ENCODE measurements around the gene ARHGAP29.
"Not testable (repeated sequence)": the region's sequence is repeated elsewhere in the genome, so short reads cannot be mapped to it uniquely, and the experiment has no call there.

ARHGAP29 gene

DNA sequence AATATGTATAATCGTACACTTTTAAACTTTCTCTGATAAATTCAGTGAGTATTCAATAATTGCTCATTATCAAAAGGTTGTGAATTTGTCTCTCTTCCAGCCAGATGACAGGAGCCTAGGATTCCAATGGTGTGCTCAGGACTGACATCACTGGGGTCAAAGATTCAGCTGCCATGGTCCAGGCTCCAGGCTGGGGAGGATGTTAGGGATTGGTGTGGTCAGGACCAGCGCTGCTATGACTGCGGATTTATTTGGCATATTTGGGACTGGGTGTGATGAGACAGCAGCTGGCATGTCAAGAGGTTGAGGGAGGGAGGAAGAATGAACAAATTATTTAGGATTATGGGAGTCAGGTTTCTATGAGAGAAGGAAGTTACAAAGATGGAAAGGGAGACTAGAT lies 68.3 kb downstream of the ARHGAP29 start:
- no peak for DNase-seq

DNA sequence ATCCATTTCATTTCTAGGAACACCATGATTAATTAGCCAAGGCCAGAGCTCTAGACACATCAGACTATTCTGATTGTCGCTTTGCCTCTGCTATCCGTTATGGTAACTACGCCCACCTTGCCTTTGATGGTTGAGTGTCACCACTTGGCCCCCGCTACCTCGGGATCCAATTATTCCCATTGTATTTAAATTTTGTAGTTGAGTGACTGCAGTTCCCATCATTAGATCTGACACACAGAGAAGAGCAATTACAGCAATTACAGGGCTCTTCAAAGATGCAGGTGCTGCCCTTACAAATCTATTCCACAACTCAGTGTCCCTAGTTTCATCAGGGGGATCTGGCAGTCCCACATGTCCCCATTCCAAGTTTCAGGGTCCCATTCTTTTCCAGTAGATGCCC lies 71.5 kb downstream of the ARHGAP29 start:
- DNase-seq = no peak

DNA sequence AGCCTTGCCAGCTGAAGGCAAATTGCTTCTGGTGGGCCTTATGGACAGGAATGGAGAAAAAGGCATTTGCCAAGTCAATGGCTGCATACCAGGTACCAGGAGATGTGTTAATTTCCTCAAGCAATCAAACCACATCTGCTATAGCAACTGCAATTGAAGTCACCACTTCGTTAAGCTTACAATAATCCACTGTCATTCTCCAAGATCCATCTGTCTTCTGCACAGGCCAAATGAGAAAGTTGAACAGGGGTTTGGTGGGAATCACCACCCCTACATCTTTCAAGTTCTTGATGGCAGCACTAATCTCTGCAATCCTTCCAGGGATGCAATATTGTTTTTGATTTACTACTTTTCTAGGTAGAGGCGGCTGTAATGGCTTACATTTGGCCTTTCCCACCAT lies 72.5 kb downstream of the ARHGAP29 start:
- not testable (repeated sequence) for DNase-seq

DNA sequence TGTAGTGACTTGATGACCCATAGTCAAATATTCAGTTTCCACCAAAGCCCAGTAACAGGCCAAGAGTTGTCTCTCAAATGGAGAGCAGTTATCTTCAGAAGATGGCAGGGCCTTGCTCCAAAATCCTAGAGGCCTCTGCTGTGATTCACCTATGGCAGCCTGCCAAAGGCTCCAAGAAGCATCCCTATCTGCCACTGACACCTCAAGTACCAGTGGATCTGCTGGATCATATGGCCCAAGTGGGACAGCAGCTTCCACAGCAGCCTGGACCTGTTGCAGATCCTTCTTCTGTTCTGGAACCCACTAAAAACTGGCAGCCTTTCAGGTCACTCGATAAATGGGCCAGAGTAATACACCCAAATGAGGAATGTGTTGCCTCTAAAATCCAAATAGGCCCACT lies 73.3 kb downstream of the ARHGAP29 start:
- not testable (repeated sequence) for DNase-seq

DNA sequence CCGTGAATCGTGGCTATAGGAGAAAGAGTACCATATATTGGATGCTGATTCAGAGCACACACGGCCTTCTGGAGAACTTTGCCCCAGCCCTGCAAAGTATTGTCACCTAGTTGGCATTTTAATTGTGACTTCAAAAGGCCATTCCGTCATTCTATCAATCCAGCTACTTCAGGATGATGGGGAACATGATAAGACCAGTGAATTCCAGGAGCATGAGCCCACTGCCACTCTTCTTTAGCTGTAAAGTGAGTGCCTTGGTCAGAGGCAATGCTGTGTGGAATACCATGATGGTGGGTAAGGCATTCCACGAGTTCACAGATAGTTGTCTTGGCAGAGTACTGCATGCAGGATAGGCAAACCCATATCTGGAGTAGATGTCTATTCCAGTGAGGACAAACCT lies 74.1 kb downstream of the ARHGAP29 start:
- not testable (repeated sequence) for DNase-seq

DNA sequence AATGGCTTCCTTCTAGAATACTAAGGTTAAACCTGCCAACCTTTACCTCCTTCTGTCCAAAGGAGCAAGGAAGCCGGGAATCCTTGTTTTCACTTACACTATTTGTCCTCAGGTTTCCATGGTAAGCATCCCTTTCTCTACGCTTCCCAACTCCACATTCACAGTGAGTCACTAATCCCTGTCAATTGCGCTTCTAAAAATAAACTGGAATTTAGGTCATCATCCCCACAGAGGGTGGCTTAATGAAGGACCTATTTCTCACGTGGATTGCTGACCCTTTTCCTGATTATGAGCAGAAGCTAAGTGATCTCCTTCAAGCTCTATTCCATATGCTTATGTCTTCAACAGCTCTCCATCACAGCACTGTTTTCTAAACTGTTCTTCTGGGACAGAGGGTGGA lies 76.6 kb downstream of the ARHGAP29 start:
- DNase-seq = no peak

DNA sequence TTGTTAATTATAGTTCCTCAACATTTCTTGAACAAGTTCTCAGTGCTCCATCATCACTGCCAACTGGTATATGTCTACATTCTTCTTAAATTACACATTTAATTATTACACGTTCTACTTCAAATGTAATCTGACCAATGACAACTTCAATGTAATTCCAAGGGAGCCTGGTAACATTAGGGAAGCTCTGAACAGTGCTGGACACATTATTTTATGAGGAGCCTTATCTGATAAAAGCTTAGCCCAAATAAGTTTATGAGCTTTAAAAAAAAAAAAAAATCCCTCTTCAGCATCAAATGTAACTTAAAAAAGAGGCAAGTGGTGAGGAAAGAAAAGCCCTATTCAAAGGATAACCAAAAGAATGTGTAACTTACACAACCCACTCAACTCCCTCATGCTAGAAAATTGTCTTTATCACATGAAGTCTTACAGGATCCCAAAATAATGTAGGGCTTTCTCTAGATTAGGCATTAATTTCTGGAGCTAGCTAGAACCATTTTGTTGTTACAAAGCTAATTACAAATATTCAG lies 81.2 kb downstream of the ARHGAP29 start:
- DNase-seq = no peak

DNA sequence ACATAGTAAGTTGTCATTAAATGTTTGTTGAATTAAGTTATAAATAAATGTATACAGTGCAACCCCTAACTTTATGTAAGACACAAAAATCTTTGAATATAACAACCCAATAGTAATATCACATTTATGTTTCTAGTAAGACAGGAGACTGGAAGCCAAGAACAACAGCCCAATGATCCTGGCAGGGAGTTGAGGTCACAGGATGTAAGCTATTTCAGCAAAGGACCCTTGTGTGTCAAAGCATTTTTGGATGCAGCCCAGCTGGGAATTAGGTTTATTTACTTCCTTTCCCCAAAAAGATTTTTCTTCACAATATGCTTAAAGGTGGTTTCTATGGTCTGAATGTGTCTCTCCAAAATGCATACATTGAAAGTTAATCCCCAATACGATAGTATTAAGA lies 82.4 kb downstream of the ARHGAP29 start:
- DNase-seq = no peak

DNA sequence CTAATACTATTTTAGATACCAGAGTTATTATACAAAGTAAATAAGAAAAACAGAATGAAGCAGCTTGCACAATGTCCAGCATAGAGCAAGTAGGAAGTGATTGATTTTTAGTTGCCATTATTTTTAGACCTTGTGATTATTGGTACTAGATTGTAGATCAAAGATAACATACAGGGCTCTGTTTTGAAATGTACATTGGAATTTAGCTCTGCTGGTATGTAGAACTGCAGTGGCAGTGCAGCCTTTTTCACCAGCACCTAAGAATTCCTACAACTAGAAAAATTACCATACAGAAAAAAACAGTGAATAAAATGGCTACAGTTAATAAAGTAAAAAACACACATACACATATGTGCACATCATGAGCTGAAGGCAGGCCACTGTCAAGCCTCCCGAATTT lies 84.3 kb downstream of the ARHGAP29 start:
- DNase-seq = no peak

DNA sequence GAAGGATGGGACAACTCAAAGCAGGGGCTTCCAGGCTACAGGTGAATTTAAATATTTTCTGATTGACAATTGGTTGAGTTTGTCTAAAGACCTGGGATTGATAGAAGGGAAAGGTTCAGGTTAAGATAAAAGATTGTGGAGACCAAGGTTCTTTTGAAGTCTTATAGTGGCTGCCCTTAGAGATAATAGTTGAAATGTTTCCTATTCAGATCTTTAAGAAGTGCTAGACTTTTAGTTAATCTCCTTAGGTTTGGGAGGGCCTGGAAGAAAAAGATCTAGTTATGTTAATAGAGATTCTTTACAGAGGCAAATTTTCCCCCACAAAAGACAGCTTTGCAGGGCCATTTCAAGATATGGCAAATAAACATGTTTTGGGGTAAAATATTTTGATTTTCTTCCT lies 88.2 kb downstream of the ARHGAP29 start:
- DNase-seq = not testable (repeated sequence)

DNA sequence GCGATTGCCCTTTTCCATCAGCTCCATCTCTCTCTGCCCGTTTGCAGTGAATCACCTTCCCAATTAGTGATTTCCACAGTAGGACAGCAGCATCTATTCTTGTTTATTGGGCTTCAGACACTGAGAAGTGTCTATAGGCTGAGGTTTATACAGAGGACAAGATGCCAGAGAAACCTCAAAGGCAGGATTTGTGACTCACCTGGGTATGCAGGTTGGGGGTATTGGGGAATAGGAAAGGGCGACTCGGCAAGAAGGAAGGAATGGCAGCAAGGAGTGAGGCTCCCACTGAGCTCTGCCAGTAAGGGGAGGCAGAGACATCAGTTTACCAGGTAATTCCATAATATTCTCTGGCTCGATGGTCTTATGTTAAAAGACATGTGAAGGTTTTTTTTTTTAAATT lies 91.1 kb downstream of the ARHGAP29 start:
- no peak for DNase-seq

DNA sequence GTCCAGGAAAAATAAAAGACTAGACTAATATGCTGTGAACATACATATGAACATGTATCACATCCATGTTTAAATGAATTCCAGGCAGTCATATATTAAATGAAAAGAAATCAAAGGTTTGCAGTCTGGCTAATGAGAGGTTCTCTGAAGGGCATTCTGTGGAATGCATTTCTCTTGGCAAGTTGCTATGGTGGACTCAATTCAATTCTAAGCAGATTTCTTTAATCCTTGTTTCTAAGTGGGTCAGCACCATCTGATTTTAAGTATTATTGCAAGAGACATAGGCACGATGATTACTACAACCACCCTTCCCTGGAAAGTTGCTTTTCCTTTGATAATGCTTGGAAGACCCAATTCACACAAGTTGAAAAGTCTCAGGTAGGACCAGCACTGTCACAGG lies 92.5 kb downstream of the ARHGAP29 start:
- DNase-seq = no peak

DNA sequence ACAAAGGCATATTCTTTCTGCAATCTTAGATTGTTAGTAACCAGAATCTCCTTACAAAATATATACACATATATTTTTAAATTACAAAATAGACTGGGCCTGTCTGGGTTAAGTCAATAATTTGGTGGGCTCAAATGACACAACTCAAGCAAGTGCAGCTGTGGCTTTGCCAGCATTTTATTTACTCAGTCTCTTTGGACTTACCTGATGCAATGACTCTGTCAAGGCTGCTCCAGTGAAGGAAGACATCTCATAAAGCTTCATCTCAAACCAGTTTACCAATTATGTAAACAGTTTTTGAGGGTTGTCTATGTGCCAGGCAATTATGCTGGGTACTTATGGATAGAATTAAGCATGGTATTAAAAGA lies 93.6 kb downstream of the ARHGAP29 start:
- DNase-seq = no peak

DNA sequence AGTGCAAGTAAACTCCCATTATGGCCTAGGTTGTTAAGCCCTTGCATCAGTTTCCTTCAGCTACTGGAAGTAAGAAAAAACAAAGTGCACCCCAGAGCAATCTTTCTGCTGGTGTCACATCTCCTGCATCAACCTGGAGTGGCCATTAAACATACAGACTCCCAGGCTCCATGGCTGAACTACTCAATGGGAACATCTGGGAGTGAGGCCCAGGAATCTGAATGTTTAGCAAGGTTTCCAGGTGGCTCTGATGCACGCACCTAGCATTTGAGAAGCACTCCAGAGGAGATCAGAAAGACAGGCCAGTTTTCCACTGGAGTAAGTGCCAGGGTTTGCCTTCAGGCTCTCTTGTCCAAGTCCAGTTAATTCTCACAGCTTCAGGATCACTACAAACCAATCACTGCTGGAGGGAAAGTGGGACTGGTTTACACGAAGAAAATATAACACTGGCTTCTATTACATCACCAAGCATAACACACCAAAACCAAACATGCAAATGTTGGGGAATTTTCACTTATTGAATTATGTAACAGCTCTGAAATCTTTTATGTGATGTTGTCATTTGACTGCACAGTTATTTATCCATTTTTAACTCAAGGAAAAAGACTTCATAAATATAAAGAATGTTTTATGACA lies 94.1 kb downstream of the ARHGAP29 start:
- DNase-seq = no peak

DNA sequence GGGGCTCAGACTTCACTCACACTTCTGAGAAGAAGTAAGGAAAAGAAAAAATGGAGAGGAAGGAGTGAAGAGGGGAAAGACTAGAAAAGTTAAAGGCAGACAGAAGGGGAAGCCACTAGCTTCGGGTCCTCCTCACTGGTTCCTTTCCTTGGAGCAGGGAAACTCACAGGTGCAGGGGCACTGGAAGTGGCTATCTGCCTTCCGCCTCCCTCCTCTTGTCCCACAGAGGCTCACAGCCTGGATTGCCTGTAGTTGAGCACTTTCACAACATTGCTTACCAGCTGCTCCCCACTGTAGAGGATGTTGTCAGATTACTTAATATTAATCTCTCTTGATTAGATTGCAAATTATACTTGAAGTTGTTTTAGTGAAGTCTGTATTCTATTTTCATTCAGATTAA lies 94.8 kb downstream of the ARHGAP29 start:
- no peak for DNase-seq

DNA sequence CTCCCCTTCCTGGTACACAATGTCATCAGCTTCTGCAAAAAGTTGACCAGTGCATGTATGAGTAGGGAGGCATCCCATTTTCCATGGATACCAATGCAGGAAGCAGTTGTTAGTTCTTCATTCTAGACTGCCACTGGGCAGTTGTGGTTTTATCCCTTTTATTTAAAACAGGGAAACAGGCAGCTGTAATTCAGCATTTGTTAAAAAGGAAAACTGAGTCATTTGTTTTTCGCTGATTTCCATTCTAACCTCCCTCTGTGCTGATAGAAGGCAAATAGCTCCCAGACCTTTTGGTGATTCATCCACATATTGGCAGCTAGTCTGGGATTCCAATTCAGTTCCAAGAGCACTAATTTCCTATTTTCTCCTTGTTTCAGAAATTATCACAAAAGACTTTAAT lies 95.4 kb downstream of the ARHGAP29 start:
- DNase-seq = no peak

DNA sequence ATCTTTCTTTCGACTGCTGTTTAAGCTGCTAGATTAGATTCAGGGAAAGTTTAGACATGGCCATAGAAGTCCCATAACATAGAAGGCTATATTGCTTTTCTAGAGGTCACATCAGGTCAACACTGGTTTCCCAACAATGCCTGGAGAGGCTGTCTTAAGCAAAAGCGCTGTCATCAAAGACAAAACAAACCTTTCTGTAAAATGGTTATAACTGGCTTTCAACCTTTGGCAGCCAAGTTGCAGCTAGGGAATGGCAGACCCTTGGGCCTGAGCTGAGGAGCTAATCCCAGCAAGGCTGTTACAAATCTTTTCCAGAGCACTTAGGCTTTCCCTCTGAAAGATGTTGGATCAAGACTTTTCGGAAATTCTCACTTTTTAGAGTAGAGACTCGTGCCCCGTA lies 105.3 kb downstream of the ARHGAP29 start:
- no peak for DNase-seq

DNA sequence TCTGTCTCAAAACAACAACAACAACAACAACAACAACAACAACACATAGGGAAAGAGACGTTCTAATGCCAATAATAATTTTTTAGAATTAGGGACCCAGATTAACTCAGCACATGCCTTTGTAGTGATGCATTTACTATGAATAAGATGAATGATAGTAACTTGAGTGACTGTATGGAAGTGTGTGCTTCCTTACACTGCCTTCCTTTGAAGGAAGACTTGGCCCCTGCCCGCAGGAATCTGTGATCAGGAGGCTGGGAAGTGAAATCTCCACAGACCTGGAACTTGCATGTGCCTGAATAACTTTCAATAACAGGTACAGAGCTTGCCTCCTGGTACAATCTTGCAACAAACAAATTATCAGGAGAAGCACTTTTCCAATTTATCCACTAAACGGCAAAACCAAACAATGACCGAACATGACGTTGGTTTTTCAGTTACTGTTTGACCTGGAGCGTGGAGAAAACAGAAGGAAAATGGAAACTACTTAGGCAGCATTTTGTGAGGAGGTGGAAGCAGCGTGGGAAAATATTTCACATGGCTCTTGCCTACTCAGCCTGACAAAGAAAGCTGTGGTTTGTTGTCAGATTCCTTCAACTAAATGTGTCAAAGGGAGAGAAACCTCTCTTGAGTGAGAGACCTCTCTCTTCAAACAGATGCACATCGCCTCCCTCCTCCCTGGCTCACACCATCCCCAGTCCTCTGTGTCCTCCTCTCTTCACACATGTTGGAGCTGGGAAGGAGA lies 106.4 kb downstream of the ARHGAP29 start:
- DNase-seq = no peak

DNA sequence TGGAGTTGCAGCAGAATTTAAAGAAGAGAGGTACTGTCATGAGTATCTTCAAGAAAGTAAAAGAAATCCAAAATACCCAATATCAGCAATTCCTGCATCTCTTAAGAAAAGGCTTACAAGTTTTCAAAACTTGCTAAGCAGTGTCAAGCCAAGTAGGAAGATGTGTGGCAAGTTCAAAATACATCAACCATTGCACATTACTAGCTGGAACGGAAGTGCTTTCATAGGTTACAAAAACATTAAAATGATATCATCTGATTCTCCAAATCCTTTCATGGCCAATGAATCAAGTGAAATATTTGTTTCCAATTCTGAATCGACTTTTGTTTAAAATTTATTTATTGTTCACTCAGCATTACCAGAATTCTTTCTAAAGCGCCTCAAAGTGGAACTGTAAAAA lies 110.7 kb downstream of the ARHGAP29 start:
- no peak for DNase-seq

DNA sequence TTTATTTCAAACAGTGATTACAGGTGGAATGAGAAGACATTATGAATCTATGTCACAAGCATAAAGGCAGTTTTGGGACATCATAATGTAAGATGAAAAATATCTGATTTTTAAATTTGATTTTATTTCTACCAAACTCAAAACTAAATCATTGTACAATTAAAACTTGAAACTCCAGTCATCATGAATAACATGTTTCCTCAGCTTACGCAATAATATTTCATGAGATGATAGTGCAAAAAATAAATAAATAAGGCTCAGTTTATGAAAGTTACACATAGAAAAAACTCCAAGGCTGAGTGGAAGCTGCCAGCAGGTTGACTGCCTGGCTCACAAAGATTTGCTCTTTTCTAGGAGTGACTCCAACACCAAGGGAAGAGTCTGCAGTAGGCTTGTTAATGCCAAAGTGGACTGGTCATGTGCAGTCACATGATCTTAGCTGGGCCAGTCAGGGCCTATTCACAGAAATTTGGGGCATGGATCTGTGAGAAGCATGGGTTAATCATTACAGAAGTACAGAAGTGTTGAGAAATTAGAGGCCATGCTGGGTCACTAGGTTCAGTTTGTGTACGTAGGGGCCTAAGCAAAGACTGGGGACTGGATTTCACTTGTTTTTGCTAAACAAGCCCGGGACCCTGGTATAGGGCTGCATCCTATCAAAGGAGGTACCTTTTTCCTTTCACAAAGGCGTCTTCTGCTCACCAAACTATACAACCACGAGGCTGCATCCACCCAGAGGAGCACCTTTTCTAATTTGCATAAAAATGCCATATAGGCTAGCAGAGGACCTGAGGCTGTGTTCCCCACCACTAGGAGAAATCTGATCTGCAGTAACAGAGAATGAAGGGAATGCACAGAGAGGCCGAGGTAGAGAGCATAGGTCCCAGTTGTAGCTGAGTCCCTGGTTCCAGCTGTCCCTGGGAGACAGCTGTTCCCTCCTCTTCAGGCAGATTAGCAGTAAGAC lies 111.6 kb downstream of the ARHGAP29 start:
- DNase-seq = no peak

DNA sequence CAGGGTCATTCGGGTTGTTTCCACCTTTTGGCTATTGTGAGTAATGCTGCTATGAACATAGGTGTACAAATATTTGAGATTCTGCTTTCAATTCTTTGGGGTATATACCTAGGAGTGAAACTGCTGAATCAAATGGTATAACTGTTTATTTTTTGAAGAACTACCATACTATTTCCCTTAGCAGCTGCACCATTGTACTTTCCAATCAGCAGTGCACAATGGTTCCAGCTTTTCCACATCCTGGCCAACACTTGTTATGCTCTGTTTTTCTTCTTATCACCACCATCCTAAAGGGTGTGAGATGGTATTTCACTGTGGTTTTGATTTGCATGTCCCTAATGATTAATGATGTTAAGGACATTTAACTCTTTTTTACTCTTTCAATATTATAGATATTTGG lies 112.8 kb downstream of the ARHGAP29 start:
- no peak for DNase-seq

DNA sequence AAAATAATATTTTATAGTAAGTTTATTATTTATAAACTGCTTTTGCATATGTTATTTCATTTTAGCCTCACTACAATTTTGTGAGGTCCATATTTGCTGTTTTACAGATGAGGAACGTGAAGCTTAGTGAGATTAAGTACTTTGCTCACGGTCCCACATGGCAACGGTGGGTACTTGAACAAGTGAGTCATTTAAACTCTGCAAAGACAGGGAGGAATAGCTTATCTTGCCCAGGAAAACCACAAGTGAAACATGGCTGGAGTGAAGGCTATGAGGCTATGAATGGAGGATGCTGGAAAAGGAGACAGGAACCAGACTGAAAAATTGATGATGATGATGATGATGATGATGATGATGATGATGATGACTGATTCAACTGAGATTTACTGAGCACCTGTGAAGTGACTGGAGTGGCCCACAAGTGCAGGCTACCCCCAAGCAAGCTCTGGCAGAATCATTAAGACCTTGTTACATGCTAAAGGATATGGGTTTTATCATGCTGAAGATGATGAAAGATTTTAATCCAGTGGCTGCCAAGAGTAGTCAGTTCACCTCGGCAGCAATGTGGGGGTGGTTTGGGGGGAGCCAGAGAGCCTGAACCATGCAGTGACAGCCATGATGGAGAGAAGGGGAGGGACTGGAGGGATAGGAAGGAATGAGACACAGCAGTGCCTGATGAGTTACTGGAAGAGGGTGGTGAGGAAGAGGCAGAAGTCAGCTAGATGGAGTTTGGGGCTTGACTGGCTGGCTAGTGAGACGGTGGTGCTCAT lies 115.0 kb downstream of the ARHGAP29 start:
- DNase-seq = no peak
